ENCODE data around the gene DOCK4.

The DOCK4 gene

GRCh38 chr7:111903016-111903415 lies 303.2 kb downstream of the DOCK4 start:
- DNase-seq (ENCODE audit: low spot score): no peak

- DNase-seq (ENCODE audit: low spot score): no peak
These were observed 305.9 kb downstream of the DOCK4 start for GRCh38 chr7:111900283-111900682.

GRCh38 chr7:111895049-111895448 lies 311.1 kb downstream of the DOCK4 start:
- no peak for DNase-seq (ENCODE audit: low spot score)

- no peak for DNase-seq (ENCODE audit: low spot score)
These were observed 311.7 kb downstream of the DOCK4 start for GRCh38 chr7:111894518-111894917.

- no peak for DNase-seq (ENCODE audit: low spot score)
These were observed 313.0 kb downstream of the DOCK4 start for GRCh38 chr7:111893190-111893589.

GRCh38 chr7:111892588-111892987 lies 313.6 kb downstream of the DOCK4 start:
- no peak for DNase-seq (ENCODE audit: low spot score)

- no peak for DNase-seq (ENCODE audit: low spot score)
These were observed 318.5 kb downstream of the DOCK4 start for GRCh38 chr7:111887734-111888133.

- no peak for DNase-seq (ENCODE audit: low spot score)
These were observed 320.0 kb downstream of the DOCK4 start for GRCh38 chr7:111886233-111886632.

- peak; percentile 16 for DNase-seq (ENCODE audit: low spot score)
These were observed 323.0 kb downstream of the DOCK4 start for GRCh38 chr7:111883241-111883640.

- no peak for DNase-seq (ENCODE audit: low spot score)
These were observed 327.4 kb downstream of the DOCK4 start for GRCh38 chr7:111878785-111879184.

- DNase-seq (ENCODE audit: low spot score): no peak
These were observed 328.3 kb downstream of the DOCK4 start for GRCh38 chr7:111877931-111878330.

- DNase-seq (ENCODE audit: low spot score): no peak
These were observed 332.1 kb downstream of the DOCK4 start for GRCh38 chr7:111873963-111874690.

- DNase-seq (ENCODE audit: low spot score): no peak
These were observed 332.9 kb downstream of the DOCK4 start for GRCh38 chr7:111873326-111873646.

GRCh38 chr7:111872450-111873325 lies 333.5 kb downstream of the DOCK4 start:
- DNase-seq (ENCODE audit: low spot score): no peak

- no peak for DNase-seq (ENCODE audit: low spot score)
These were observed 334.9 kb downstream of the DOCK4 start for GRCh38 chr7:111871283-111871682.

- no peak for DNase-seq (ENCODE audit: low spot score)
These were observed 336.9 kb downstream of the DOCK4 start for GRCh38 chr7:111869280-111869679.

GRCh38 chr7:111867348-111867931 lies 338.8 kb downstream of the DOCK4 start:
- no peak for DNase-seq (ENCODE audit: low spot score)

GRCh38 chr7:111866787-111867186 lies 339.4 kb downstream of the DOCK4 start:
- DNase-seq (ENCODE audit: low spot score): no peak

- no peak for DNase-seq (ENCODE audit: low spot score)
These were observed 340.8 kb downstream of the DOCK4 start for GRCh38 chr7:111865430-111865829.

GRCh38 chr7:111864291-111864976 lies 341.8 kb downstream of the DOCK4 start:
- DNase-seq (ENCODE audit: low spot score): no peak

- no peak for DNase-seq (ENCODE audit: low spot score)
These were observed 342.9 kb downstream of the DOCK4 start for GRCh38 chr7:111863269-111863668.

- no peak for DNase-seq (ENCODE audit: low spot score)
These were observed 346.0 kb downstream of the DOCK4 start for GRCh38 chr7:111860248-111860647.
